Fibroblast of the aortic adventitia (primary cell): ENCODE measurements around the gene MIER3. TPM values are rescaled to one million over a fixed set of nuclear protein-coding genes. Genes with fewer than 3 reads are reported as not detected.

Source experiments
- DNase-seq: peaks from one replicate; pipeline ENCODE4 v3.0.0-alpha.2; 2010; ENCODE audit warnings: low read depth
- H3K4me3 ChIP-seq: 2 replicates; pipeline ENCODE4 v1.5.1; 2011; ENCODE audit warnings: low read depth, mild to moderate bottlenecking, control low read depth, low read length, moderate library complexity
- total RNA-seq: library from RNA; depleted of rRNA; stranded (reverse); fragments of >200 nt; gene quantifications from 2 replicates; pipeline ENCODE4 v1.2.3, GENCODE V29; 2012; ENCODE audit warnings: low replicate concordance
- TF ChIP-seq, protein P1 (sequence below): IDR thresholded peaks from 2 replicates; pipeline ENCODE4 v1.5.1; 2011; ENCODE audit warnings: mild to moderate bottlenecking, low read length, control low read depth, inconsistent platforms; ENCODE audit not compliant: insufficient read depth

MIER3 gene
- total RNA-seq, 1 donor = 31.0 TPM

GRCh38 chr5:56876327-56876726 is 75.6 kb downstream of the MIER3 start:
- TF ChIP-seq, protein P1, sequence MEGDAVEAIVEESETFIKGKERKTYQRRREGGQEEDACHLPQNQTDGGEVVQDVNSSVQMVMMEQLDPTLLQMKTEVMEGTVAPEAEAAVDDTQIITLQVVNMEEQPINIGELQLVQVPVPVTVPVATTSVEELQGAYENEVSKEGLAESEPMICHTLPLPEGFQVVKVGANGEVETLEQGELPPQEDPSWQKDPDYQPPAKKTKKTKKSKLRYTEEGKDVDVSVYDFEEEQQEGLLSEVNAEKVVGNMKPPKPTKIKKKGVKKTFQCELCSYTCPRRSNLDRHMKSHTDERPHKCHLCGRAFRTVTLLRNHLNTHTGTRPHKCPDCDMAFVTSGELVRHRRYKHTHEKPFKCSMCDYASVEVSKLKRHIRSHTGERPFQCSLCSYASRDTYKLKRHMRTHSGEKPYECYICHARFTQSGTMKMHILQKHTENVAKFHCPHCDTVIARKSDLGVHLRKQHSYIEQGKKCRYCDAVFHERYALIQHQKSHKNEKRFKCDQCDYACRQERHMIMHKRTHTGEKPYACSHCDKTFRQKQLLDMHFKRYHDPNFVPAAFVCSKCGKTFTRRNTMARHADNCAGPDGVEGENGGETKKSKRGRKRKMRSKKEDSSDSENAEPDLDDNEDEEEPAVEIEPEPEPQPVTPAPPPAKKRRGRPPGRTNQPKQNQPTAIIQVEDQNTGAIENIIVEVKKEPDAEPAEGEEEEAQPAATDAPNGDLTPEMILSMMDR = no peak
- DNase-seq = no peak
- H3K4me3 ChIP-seq = no peak overlapping the region

GRCh38 chr5:56873056-56873455 is 78.9 kb downstream of the MIER3 start:
- no peak overlapping the region for H3K4me3 ChIP-seq
- DNase-seq = no peak
- TF ChIP-seq, protein P1 = no peak

- no peak for DNase-seq
- TF ChIP-seq, protein P1 = no peak
- H3K4me3 ChIP-seq = no peak overlapping the region
Observed at GRCh38 chr5:56871777-56872176, 80.1 kb downstream of the MIER3 start.

Other genes starting within 250 kb of the MIER3 start
- gene MAP3K1, start 136.6 kb downstream of the MIER3 start, total RNA-seq = 5.4 and 5.5 TPM in 2 replicates
- gene SETD9, start 42.5 kb downstream of the MIER3 start, total RNA-seq = 7.6 and 10.6 TPM in 2 replicates
- gene GPBP1, start 221.9 kb upstream of the MIER3 start, total RNA-seq = 73.6 and 113 TPM in 2 replicates